GM12878 (cell line): Measurements from ENCODE around the gene SP4. TPM values are rescaled to one million over a fixed set of nuclear protein-coding genes. Genes with fewer than 3 reads are reported as not detected.

Source experiments
- ATF7 ChIP-seq: fragments of 450-650 bp; IDR thresholded peaks from 2 replicates; pipeline ENCODE4 v1.6.1; 2016; ENCODE audit warnings: low read depth, mild to moderate bottlenecking
- BACH1 ChIP-seq: fragments of 450-650 bp; IDR thresholded peaks from 2 replicates; pipeline ENCODE4 v1.6.1; 2017; ENCODE audit warnings: mild to moderate bottlenecking, borderline replicate concordance
- BHLHE40 ChIP-seq, 2 experiments: fragments of 450-650 bp in 1 of 2; IDR thresholded peaks; 2 replicates each; pipeline ENCODE4 v1.6.1; 2011 to 2017; ENCODE audit warnings: low read depth in 2 of 2, borderline replicate concordance in 1 of 2, improper control_type of control experiment in 1 of 2, low read length in 1 of 2, mild to moderate bottlenecking in 1 of 2
- EP300 ChIP-seq, 2 experiments: fragments of 150-350 bp in 1 of 2; IDR thresholded peaks; 2 replicates each; pipeline ENCODE4 v1.6.1; 2011 to 2012; ENCODE audit warnings: low read depth in 2 of 2, low read length in 2 of 2, borderline replicate concordance in 1 of 2, improper control_type of control experiment in 1 of 2, inconsistent platforms in 1 of 2; ENCODE audit not compliant: control insufficient read depth in 1 of 2
- ESRRA ChIP-seq: IDR thresholded peaks from 2 replicates; pipeline ENCODE4 v1.6.1; 2012; ENCODE audit warnings: mild to moderate bottlenecking, low read length, improper control_type of control experiment
- HCFC1 ChIP-seq: fragments of 150-350 bp; IDR thresholded peaks from 2 replicates; pipeline ENCODE4 v1.6.1; 2014; ENCODE audit warnings: low read length
- KAT2A ChIP-seq: conservative IDR thresholded peaks from 2 replicates; pipeline ENCODE4 v1.6.1; 2011; ENCODE audit warnings: low read depth, low read length; ENCODE audit not compliant: control insufficient read depth
- MTA2 ChIP-seq: fragments of 450-650 bp; IDR thresholded peaks from 2 replicates; pipeline ENCODE4 v1.6.1; 2016; ENCODE audit warnings: low read depth, mild to moderate bottlenecking, moderate library complexity
- RBBP5 ChIP-seq: fragments of 200-600 bp; sonication (generic); conservative IDR thresholded peaks from 2 replicates; pipeline ENCODE4 v1.6.1; 2016
- RFX5 ChIP-seq: IDR thresholded peaks from 2 replicates; pipeline ENCODE4 v1.6.1; 2011; ENCODE audit warnings: low read depth, low read length, improper control_type of control experiment
- SPI1 ChIP-seq: IDR thresholded peaks from 2 replicates; pipeline ENCODE4 v1.6.1; 2011; ENCODE audit warnings: low read depth, mild to moderate bottlenecking, low read length, moderate library complexity, borderline replicate concordance; ENCODE audit not compliant: insufficient read depth
- SRF ChIP-seq, 2 experiments: IDR thresholded peaks; 2 replicates each; pipeline ENCODE4 v1.6.1; 2011; ENCODE audit warnings: low read depth in 2 of 2, low read length in 2 of 2, mild to moderate bottlenecking in 1 of 2, moderate library complexity in 1 of 2
- TCF12 ChIP-seq: IDR thresholded peaks from 2 replicates; pipeline ENCODE4 v1.6.1; 2011; ENCODE audit warnings: low read depth, mild to moderate bottlenecking, low read length
- WRNIP1 ChIP-seq: IDR thresholded peaks from 2 replicates; pipeline ENCODE4 v1.6.1; 2011; ENCODE audit warnings: low read depth, low read length, improper control_type of control experiment, borderline replicate concordance
- YY1 ChIP-seq: IDR thresholded peaks from 2 replicates; pipeline ENCODE4 v1.6.1; 2011; ENCODE audit warnings: low read depth, mild to moderate bottlenecking, low read length
- ZBED1 ChIP-seq: IDR thresholded peaks from 2 replicates; pipeline ENCODE4 v1.6.1; 2016; ENCODE audit warnings: borderline replicate concordance
- ZBTB11 ChIP-seq: fragments of 450-650 bp; formaldehyde crosslinking; IDR thresholded peaks from 2 replicates; pipeline ENCODE4 v1.5.0; 2022; ENCODE audit warnings: mild to moderate bottlenecking, missing genetic modification characterization
- ZBTB40 ChIP-seq: fragments of 450-650 bp; IDR thresholded peaks from 2 replicates; pipeline ENCODE4 v1.6.1; 2016; ENCODE audit warnings: mild to moderate bottlenecking, moderate library complexity, borderline replicate concordance
- ZSCAN29 ChIP-seq: fragments of 450-650 bp; IDR thresholded peaks from 2 replicates; pipeline ENCODE4 v1.6.1; 2017; ENCODE audit warnings: mild to moderate bottlenecking, moderate library complexity
- ZZZ3 ChIP-seq: IDR thresholded peaks from 2 replicates; pipeline ENCODE4 v1.6.1; 2011; ENCODE audit warnings: low read depth; ENCODE audit not compliant: control insufficient read depth, insufficient read length
- polyA plus RNA-seq, 11 experiments: library from polyadenylated mRNA; depleted of rRNA in 4 of 11; unstranded in 6 of 11; stranded (reverse) in 5 of 11; fragments of >200 nt; fragmentation: Nextera tagmentation in 4 of 11; fragmentation: Illumina TruSeq in 1 of 11; extraction: Ambion mirVana in 4 of 11; extraction: Trizol in 1 of 11; gene quantifications; 1 replicate in 1 of 11; 2 replicates in 10 of 11; pipeline versions ENCODE4 v1.2.1 to v1.2.3, GENCODE V29; 2011 to 2016; ENCODE audit warnings: inconsistent platforms in 2 of 11, missing spikeins in 2 of 11, low read depth in 1 of 11
- total RNA-seq, 4 experiments: library from RNA; depleted of rRNA in 3 of 4; stranded (reverse); fragments of >200 nt in 3 of 4; fragmentation: Illumina TruSeq in 1 of 4; extraction: Trizol in 1 of 4; gene quantifications; 2 replicates each; pipeline versions ENCODE4 v1.2.1 to v1.2.3, GENCODE V29; 2013 to 2021
- TF ChIP-seq, protein P1 (sequence below): IDR thresholded peaks from 2 replicates; pipeline ENCODE4 v1.6.1; 2011; ENCODE audit warnings: mild to moderate bottlenecking, low read depth, low read length, moderate library complexity; ENCODE audit not compliant: insufficient replicate concordance

The SP4 gene
- total and polyA plus RNA-seq, 10 of the 15 experiments (the other 5 are each of a cell fraction or from before 2014, with no cell fraction given) = 6.2 to 32.4 (median 16.1) TPM

- TF ChIP-seq ZZZ3 (no peak), ZBTB40 (no peak), TCF12 (no peak), WRNIP1 (no peak), HCFC1 (no peak), ZBTB11 (no peak), SPI1 (no peak), MTA2 (no peak), KAT2A (no peak), ATF7 (peak; percentile 56; the same call in 1 of the 2 replicates), EP300 (IDR thresholded peaks at IDR 0.05; ENCODE audit: borderline replicate concordance in 1 of 2, control insufficient read depth in 1 of 2, low read depth in 2 of 2, low read length in 2 of 2) (no peak), ZBED1 (no peak), ZSCAN29 (no peak), ESRRA (no peak), RBBP5 (no peak), RFX5 (no peak), BACH1 (no peak), SRF (IDR thresholded peaks at IDR 0.05; ENCODE audit: low read depth in 2 of 2, low read length in 2 of 2) (no peak), BHLHE40 (IDR thresholded peaks at IDR 0.05; ENCODE audit: borderline replicate concordance in 1 of 2, low read depth in 2 of 2, low read length in 1 of 2) (no peak), YY1 (no peak)
- TF ChIP-seq, protein P1, sequence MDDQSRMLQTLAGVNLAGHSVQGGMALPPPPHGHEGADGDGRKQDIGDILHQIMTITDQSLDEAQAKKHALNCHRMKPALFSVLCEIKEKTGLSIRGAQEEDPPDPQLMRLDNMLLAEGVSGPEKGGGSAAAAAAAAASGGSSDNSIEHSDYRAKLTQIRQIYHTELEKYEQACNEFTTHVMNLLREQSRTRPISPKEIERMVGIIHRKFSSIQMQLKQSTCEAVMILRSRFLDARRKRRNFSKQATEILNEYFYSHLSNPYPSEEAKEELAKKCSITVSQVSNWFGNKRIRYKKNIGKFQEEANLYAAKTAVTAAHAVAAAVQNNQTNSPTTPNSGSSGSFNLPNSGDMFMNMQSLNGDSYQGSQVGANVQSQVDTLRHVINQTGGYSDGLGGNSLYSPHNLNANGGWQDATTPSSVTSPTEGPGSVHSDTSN = peak; percentile 68
Measured at GRCh38 chr7:21383227-21384220, 44.4 kb upstream of the SP4 start (continued).
